ENCODE data around the gene FBXW7. TPM values are rescaled to one million over a fixed set of nuclear protein-coding genes. Genes with fewer than 3 reads are reported as not detected.

FBXW7 gene
- total RNA-seq, 2 experiments from 2014 or later: 128 to 140 TPM

DNA sequence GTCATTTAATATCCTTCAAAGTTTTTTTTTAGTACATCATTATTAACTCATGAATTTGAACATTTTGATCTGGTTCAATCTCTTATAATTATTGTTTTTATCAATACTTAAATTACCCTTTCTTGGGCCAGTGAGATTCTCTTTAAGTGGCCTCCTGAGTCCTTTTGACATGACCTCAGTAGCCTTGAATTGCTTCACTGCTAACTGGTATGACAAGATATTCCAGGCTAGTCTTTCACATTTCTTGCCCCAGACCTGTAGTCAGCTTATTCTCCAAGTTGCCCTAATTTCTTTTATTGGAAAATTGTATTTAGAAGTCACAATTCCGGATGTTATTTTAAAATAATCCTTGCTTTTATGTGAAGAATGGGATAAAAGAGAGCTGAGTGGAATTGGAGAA, 35.4 kb upstream of the FBXW7 start:
- DNase-seq (no peak), ATAC-seq (ENCODE audit: poor library complexity) (no peak)
- Histone ChIP-seq H3K27ac (ENCODE audit: low read depth in 1 of 2, low read length in 2 of 2) (no peak overlapping the region), H3K27me3 (ENCODE audit: control insufficient read depth in 1 of 2, insufficient read depth in 2 of 2, low read length in 2 of 2) (no peaks in the 10 kb centered on the region), H3K4me1 (ENCODE audit: insufficient read depth, low read length) (no peaks in the 10 kb centered on the region), H3K4me3 (ENCODE audit: low read length) (no peak overlapping the region), H3K9me3 (ENCODE audit: control insufficient read depth in 1 of 2, insufficient read depth in 1 of 2, low read length in 2 of 2) (no peaks in the 10 kb centered on the region), H3K36me3 (ENCODE audit: insufficient read depth, low read length) (no peaks in the 10 kb centered on the region)
- TF ChIP-seq, protein P1, sequence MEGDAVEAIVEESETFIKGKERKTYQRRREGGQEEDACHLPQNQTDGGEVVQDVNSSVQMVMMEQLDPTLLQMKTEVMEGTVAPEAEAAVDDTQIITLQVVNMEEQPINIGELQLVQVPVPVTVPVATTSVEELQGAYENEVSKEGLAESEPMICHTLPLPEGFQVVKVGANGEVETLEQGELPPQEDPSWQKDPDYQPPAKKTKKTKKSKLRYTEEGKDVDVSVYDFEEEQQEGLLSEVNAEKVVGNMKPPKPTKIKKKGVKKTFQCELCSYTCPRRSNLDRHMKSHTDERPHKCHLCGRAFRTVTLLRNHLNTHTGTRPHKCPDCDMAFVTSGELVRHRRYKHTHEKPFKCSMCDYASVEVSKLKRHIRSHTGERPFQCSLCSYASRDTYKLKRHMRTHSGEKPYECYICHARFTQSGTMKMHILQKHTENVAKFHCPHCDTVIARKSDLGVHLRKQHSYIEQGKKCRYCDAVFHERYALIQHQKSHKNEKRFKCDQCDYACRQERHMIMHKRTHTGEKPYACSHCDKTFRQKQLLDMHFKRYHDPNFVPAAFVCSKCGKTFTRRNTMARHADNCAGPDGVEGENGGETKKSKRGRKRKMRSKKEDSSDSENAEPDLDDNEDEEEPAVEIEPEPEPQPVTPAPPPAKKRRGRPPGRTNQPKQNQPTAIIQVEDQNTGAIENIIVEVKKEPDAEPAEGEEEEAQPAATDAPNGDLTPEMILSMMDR (IDR thresholded peaks at IDR 0.05): no peak
- Mint-ChIP-seq H3K4me3 (no peak overlapping the region), H3K9me3 (no peaks in the 10 kb centered on the region), H3K36me3 (ENCODE audit: low read depth) (no peaks in the 10 kb centered on the region), H3K4me1 (ENCODE audit: low read depth) (no peaks in the 10 kb centered on the region), H3K27me3 (no peaks in the 10 kb centered on the region), H3K27ac (no peak overlapping the region)
- intact Hi-C loops (cut with DNase I, micrococcal nuclease): no loop called here
- POLR2A ChIA-PET: interaction anchor here (1.4 kb wide), 1 partner anchor 35 kb away, joined by 3 read pairs; the partner anchor contains the start of gene FBXW7
- CTCF ChIA-PET: no interaction called here

DNA sequence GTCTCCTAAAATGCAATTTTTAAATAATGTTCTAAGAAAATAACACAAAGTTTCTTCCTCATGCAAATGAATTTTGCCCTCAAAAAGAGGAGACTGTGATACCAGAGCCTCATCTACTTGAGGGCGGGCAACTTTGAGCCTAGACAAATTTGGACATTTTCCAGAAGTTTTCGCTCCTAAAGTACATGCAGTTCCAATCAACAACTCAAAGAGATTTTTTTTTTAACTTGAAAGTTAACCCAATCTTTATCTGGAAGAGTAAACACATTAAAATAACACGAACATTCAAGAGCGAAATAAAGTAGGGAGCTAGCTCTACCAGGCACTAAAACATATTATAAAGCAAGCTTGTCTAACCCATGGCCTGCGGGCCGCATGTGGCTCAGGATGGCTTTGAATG, 29.4 kb upstream of the FBXW7 start:
- POLR2A ChIA-PET: interaction anchor here (2.6 kb wide), 1 partner anchor 29 kb away, joined by 11 read pairs; the partner anchor contains the start of gene FBXW7
- H3K4me3 ChIP-seq (ENCODE audit: low read length): no peak overlapping the region
- Mint-ChIP-seq H3K36me3 (ENCODE audit: low read depth) (no peaks in the 10 kb centered on the region), H3K27ac (no peak overlapping the region), H3K4me1 (ENCODE audit: low read depth) (no peaks in the 10 kb centered on the region), H3K4me3 (no peak overlapping the region), H3K9me3 (no peaks in the 10 kb centered on the region), H3K27me3 (no peaks in the 10 kb centered on the region)
- CTCF ChIA-PET: interaction anchor here (1.2 kb wide), 1 partner anchor 64 kb away, joined by 3 read pairs; no protein-coding TSS in a partner anchor
- intact Hi-C loops (cut with DNase I, micrococcal nuclease): no loop called here
- ATAC-seq (ENCODE audit: poor library complexity): no peak
- H3K4me1 ChIP-seq (ENCODE audit: insufficient read depth, low read length): no peaks in the 10 kb centered on the region
- H3K27me3 ChIP-seq (ENCODE audit: control insufficient read depth in 1 of 2, insufficient read depth in 2 of 2, low read length in 2 of 2): no peaks in the 10 kb centered on the region
- no peaks in the 10 kb centered on the region for H3K36me3 ChIP-seq (ENCODE audit: insufficient read depth, low read length)
- no peaks in the 10 kb centered on the region for H3K9me3 ChIP-seq (ENCODE audit: control insufficient read depth in 1 of 2, insufficient read depth in 1 of 2, low read length in 2 of 2)
- no peak overlapping the region for H3K27ac ChIP-seq (ENCODE audit: low read depth in 1 of 2, low read length in 2 of 2)
- no peak for DNase-seq
- TF ChIP-seq, protein P1 (IDR thresholded peaks at IDR 0.05): no peak

DNA sequence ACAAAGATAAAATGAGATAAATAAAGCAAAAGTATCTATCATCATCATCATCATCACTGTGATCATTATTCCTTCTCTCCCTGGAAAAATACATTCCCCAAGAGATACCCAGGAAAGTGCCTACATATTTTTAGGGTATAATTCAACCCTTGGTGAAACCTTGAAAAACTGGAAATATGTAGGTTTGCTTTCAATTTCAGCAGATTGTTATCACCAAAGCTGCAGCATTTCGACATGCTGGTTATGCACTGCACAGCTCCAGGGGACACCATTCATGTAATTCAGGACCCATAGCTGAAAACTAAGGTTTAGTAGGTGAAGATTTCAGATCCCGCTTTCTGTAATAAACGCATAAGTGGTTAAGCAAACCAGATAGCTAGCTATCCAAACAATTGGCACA, 28.4 kb upstream of the FBXW7 start:
- H3K27me3 Mint-ChIP-seq: no peaks in the 10 kb centered on the region
- H3K4me3 Mint-ChIP-seq: no peak overlapping the region
- TF ChIP-seq, protein P1 (IDR thresholded peaks at IDR 0.05): no peak
- no peaks in the 10 kb centered on the region for H3K36me3 Mint-ChIP-seq (ENCODE audit: low read depth)
- no peaks in the 10 kb centered on the region for H3K9me3 Mint-ChIP-seq
- no peak overlapping the region for H3K27ac Mint-ChIP-seq
- no peaks in the 10 kb centered on the region for H3K4me1 Mint-ChIP-seq (ENCODE audit: low read depth)
- no peaks in the 10 kb centered on the region for H3K27me3 ChIP-seq (ENCODE audit: control insufficient read depth in 1 of 2, insufficient read depth in 2 of 2, low read length in 2 of 2)
- H3K4me1 ChIP-seq (ENCODE audit: insufficient read depth, low read length): no peaks in the 10 kb centered on the region
- intact Hi-C loops (cut with DNase I, micrococcal nuclease): no loop called here
- DNase-seq (no peak), ATAC-seq (ENCODE audit: poor library complexity) (no peak)
- no peak overlapping the region for H3K27ac ChIP-seq (ENCODE audit: low read depth in 1 of 2, low read length in 2 of 2)
- no peaks in the 10 kb centered on the region for H3K36me3 ChIP-seq (ENCODE audit: insufficient read depth, low read length)
- no peaks in the 10 kb centered on the region for H3K9me3 ChIP-seq (ENCODE audit: control insufficient read depth in 1 of 2, insufficient read depth in 1 of 2, low read length in 2 of 2)
- no peak overlapping the region for H3K4me3 ChIP-seq (ENCODE audit: low read length)
- ChIA-PET POLR2A (interaction anchor here (2.6 kb wide), 1 partner anchor 28 kb away, joined by 11 read pairs; the partner anchor contains the start of gene FBXW7), CTCF (interaction anchor here (1.2 kb wide), 1 partner anchor 63 kb away, joined by 3 read pairs; no protein-coding TSS in a partner anchor)

Measured in CD4-positive, alpha-beta T cell (primary cell).